ENCODE data around the gene F11R.

- TF ChIP-seq POLR2A (IDR thresholded peaks at IDR 0.05) (no peak), CTCF (IDR thresholded peaks at IDR 0.05) (no peak)
Measured at GRCh38 chr1:160981584-160982411, 39.2 kb downstream of the F11R start.

All from uterus (tissue), 2 donors.